ENCODE results near the gene MZB1.

GRCh38 chr5:139363937-139364336, 25.8 kb downstream of the MZB1 start:
- TF ChIP-seq POLR2A (IDR thresholded peaks at IDR 0.05), result no peak
- TF ChIP-seq, protein P1, sequence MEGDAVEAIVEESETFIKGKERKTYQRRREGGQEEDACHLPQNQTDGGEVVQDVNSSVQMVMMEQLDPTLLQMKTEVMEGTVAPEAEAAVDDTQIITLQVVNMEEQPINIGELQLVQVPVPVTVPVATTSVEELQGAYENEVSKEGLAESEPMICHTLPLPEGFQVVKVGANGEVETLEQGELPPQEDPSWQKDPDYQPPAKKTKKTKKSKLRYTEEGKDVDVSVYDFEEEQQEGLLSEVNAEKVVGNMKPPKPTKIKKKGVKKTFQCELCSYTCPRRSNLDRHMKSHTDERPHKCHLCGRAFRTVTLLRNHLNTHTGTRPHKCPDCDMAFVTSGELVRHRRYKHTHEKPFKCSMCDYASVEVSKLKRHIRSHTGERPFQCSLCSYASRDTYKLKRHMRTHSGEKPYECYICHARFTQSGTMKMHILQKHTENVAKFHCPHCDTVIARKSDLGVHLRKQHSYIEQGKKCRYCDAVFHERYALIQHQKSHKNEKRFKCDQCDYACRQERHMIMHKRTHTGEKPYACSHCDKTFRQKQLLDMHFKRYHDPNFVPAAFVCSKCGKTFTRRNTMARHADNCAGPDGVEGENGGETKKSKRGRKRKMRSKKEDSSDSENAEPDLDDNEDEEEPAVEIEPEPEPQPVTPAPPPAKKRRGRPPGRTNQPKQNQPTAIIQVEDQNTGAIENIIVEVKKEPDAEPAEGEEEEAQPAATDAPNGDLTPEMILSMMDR (IDR thresholded peaks at IDR 0.05), result no peak

Measured in right lobe of liver (tissue), 4 donors.